Esophagus (tissue), 2 donors: ENCODE measurements around the gene MRGPRG. TPM values are rescaled to one million over a fixed set of nuclear protein-coding genes. Genes with fewer than 3 reads are reported as not detected.

Experiments
- H3K27ac ChIP-seq, 2 donors: one replicate each; pipeline ENCODE4 v1.5.1; 2013; ENCODE audit warnings: low read depth in 2 of 2, mild to moderate bottlenecking in 2 of 2, inconsistent platforms in 1 of 2, low read length in 1 of 2, moderate library complexity in 1 of 2
- H3K27me3 ChIP-seq, 2 donors: one replicate each; pipeline ENCODE4 v1.6.1; 2013; ENCODE audit warnings: low read length in 2 of 2, control low read depth in 1 of 2, mild to moderate bottlenecking in 1 of 2; ENCODE audit not compliant: insufficient read depth in 2 of 2, control insufficient read depth in 1 of 2
- H3K36me3 ChIP-seq, 2 donors: one replicate each; pipeline ENCODE4 v1.6.1; 2013; ENCODE audit warnings: low read length in 1 of 2; ENCODE audit not compliant: control insufficient read depth in 2 of 2, insufficient read depth in 2 of 2
- H3K4me1 ChIP-seq, 2 donors: one replicate each; pipeline ENCODE4 v1.6.1; 2013; ENCODE audit warnings: low read length in 1 of 2; ENCODE audit not compliant: control insufficient read depth in 2 of 2, insufficient read depth in 2 of 2
- H3K4me3 ChIP-seq, 2 donors: one replicate each; pipeline ENCODE4 v1.5.1; 2013; ENCODE audit warnings: low read length in 2 of 2, mild to moderate bottlenecking in 2 of 2, low read depth in 1 of 2, moderate library complexity in 1 of 2
- H3K9me3 ChIP-seq, 2 donors: one replicate each; pipeline ENCODE4 v1.6.1; 2013; ENCODE audit warnings: mild to moderate bottlenecking in 2 of 2, low read depth in 1 of 2, low read length in 1 of 2, moderate library complexity in 1 of 2; ENCODE audit not compliant: control insufficient read depth in 2 of 2, insufficient read depth in 1 of 2
- WGBS, 2 donors: extraction: QIAGEN DNeasy Blood & Tissue Kit; methylation state at CpG; one replicate each; pipeline ENCODE4 v1.1.7; 2013; 5-methylcytosine and 5-hydroxymethylcytosine counted together
- polyA plus RNA-seq, 2 donors: library from polyadenylated mRNA; stranded (reverse); fragments of 200-250 nt; gene quantifications; one replicate each; pipeline ENCODE4 v1.2.3, GENCODE V29; 2013
- donor health status: healthy with polysubstance abuse.
- donor health status: Bipolar disorder and iron deficiency.

The MRGPRG gene
- polyA plus RNA-seq, 2 donors: not detected

GRCh38 chr11:3225826-3226750 is 7.5 kb upstream of the MRGPRG start:
- no peaks in the 10 kb centered on the region for H3K9me3 ChIP-seq
- H3K36me3 ChIP-seq: no peaks in the 10 kb centered on the region
- H3K27ac ChIP-seq: no peak overlapping the region
- no peaks in the 10 kb centered on the region for H3K27me3 ChIP-seq
- 80 to 81% methylated on average over 20 to 21 of the region's 21 CpGs for WGBS, 2 donors
- no peaks in the 10 kb centered on the region for H3K4me1 ChIP-seq
- no peak overlapping the region for H3K4me3 ChIP-seq

- Histone ChIP-seq H3K4me3 (no peak overlapping the region), H3K27ac (no peak overlapping the region), H3K27me3 (no peaks in the 10 kb centered on the region), H3K4me1 (no peaks in the 10 kb centered on the region), H3K9me3 (no peaks in the 10 kb centered on the region), H3K36me3 (no peaks in the 10 kb centered on the region)
- whole genome bisulfite sequencing, 2 donors: 84% methylated on average over 17 of the region's 17 CpGs
Measured at GRCh38 chr11:3225159-3225758, 6.6 kb upstream of the MRGPRG start.

- Histone ChIP-seq H3K4me3 (no peak overlapping the region), H3K36me3 (no peaks in the 10 kb centered on the region), H3K27me3 (no peaks in the 10 kb centered on the region), H3K9me3 (no peaks in the 10 kb centered on the region), H3K4me1 (no peaks in the 10 kb centered on the region), H3K27ac (no peak overlapping the region)
- WGBS, 2 donors: 75 to 77% methylated on average over 21 of the region's 21 CpGs
Measured at GRCh38 chr11:3224401-3225057, 5.9 kb upstream of the MRGPRG start.

GRCh38 chr11:3223932-3224381 is 5.3 kb upstream of the MRGPRG start:
- Histone ChIP-seq H3K4me1 (no peaks in the 10 kb centered on the region), H3K27ac (no peak overlapping the region), H3K27me3 (no peaks in the 10 kb centered on the region), H3K9me3 (no peaks in the 10 kb centered on the region), H3K4me3 (no peak overlapping the region), H3K36me3 (no peaks in the 10 kb centered on the region)
- 57 to 62% methylated on average over 4 of the region's 4 CpGs for WGBS, 2 donors

GRCh38 chr11:3222941-3223915 is 4.6 kb upstream of the MRGPRG start:
- Histone ChIP-seq H3K4me1 (no peaks in the 10 kb centered on the region), H3K36me3 (no peaks in the 10 kb centered on the region), H3K27me3 (no peaks in the 10 kb centered on the region), H3K9me3 (no peaks in the 10 kb centered on the region), H3K27ac (no peak overlapping the region), H3K4me3 (no peak overlapping the region)
- 79 to 80% methylated on average over 36 of the region's 36 CpGs for WGBS, 2 donors

GRCh38 chr11:3222003-3222855 is 3.6 kb upstream of the MRGPRG start:
- no peak overlapping the region for H3K27ac ChIP-seq
- H3K4me1 ChIP-seq: no peaks in the 10 kb centered on the region
- H3K36me3 ChIP-seq: no peaks in the 10 kb centered on the region
- H3K4me3 ChIP-seq: no peak overlapping the region
- WGBS, 2 donors: 79 to 83% methylated on average over 37 of the region's 37 CpGs
- no peaks in the 10 kb centered on the region for H3K27me3 ChIP-seq
- no peaks in the 10 kb centered on the region for H3K9me3 ChIP-seq

- Histone ChIP-seq H3K4me1 (no peaks in the 10 kb centered on the region), H3K4me3 (no peak overlapping the region), H3K36me3 (no peaks in the 10 kb centered on the region), H3K27me3 (no peaks in the 10 kb centered on the region), H3K27ac (no peak overlapping the region), H3K9me3 (no peaks in the 10 kb centered on the region)
- 39 to 54% methylated on average over 27 of the region's 27 CpGs for WGBS, 2 donors
Measured at GRCh38 chr11:3221408-3222002, 2.9 kb upstream of the MRGPRG start.
